NCI-H526 treated with DMSO at 0.1 percent for 48 hours (cell line): ENCODE results near the gene ZNF91.
"Not testable (repeated sequence)": the region's sequence is repeated elsewhere in the genome, so short reads cannot be mapped to it uniquely, and the experiment has no call there.

Source experiments
- DNase-seq: peaks from one replicate; lab custom pipeline; 2025; lab: John Stamatoyannopoulos, UW

ZNF91 gene

GRCh38 chr19:23395041-23395721 is at the start of gene ZNF91:
Gene ZNF91 (minus strand): TSS chr19:23395471. CDS start chr19:23395354, 117 bp downstream.
- peak; percentile 80 for DNase-seq

- no peak for DNase-seq
These were observed 45.5 kb upstream of the ZNF91 start for GRCh38 chr19:23440791-23441190.

- peak; percentile 1 for DNase-seq
These were observed 44.9 kb upstream of the ZNF91 start for GRCh38 chr19:23440207-23440606.

GRCh38 chr19:23439623-23440022 is 44.4 kb upstream of the ZNF91 start:
- no peak for DNase-seq

- DNase-seq, result no peak
These were observed 42.6 kb upstream of the ZNF91 start for GRCh38 chr19:23437901-23438300.

GRCh38 chr19:23436944-23437343 is 41.7 kb upstream of the ZNF91 start:
- no peak for DNase-seq

GRCh38 chr19:23436318-23436717 is 41.0 kb upstream of the ZNF91 start:
- DNase-seq, result no peak

- DNase-seq, result no peak
These were observed 25.6 kb upstream of the ZNF91 start for GRCh38 chr19:23420824-23421223.

- DNase-seq, result not testable (repeated sequence)
These were observed 24.0 kb upstream of the ZNF91 start for GRCh38 chr19:23419261-23419660.

- peak; percentile 44 for DNase-seq
These were observed 20.4 kb upstream of the ZNF91 start for GRCh38 chr19:23415561-23416191.

- no peak for DNase-seq
These were observed 19.8 kb upstream of the ZNF91 start for GRCh38 chr19:23415034-23415433.

GRCh38 chr19:23410155-23410554 is 14.9 kb upstream of the ZNF91 start:
- DNase-seq, result no peak

GRCh38 chr19:23409392-23410048 is 14.2 kb upstream of the ZNF91 start:
- DNase-seq, result no peak

GRCh38 chr19:23407616-23408133 is 12.4 kb upstream of the ZNF91 start:
- DNase-seq, result no peak

- DNase-seq, result no peak
These were observed 11.4 kb upstream of the ZNF91 start for GRCh38 chr19:23406721-23407120.

- DNase-seq, result no peak
These were observed 10.8 kb upstream of the ZNF91 start for GRCh38 chr19:23406091-23406490.

GRCh38 chr19:23404676-23405075 is 9.4 kb upstream of the ZNF91 start:
- DNase-seq, result no peak

- peak; percentile 0 for DNase-seq
These were observed 8.5 kb upstream of the ZNF91 start for GRCh38 chr19:23403581-23404324.

- no peak for DNase-seq
These were observed 7.8 kb upstream of the ZNF91 start for GRCh38 chr19:23403052-23403451.

- DNase-seq, result no peak
These were observed 7.1 kb upstream of the ZNF91 start for GRCh38 chr19:23402388-23402787.

GRCh38 chr19:23401086-23401610 is 5.9 kb upstream of the ZNF91 start:
- DNase-seq, result no peak

- no peak for DNase-seq
These were observed 4.2 kb upstream of the ZNF91 start for GRCh38 chr19:23399443-23399842.
